ENCODE results near the gene PRRC2B. TPM values are rescaled to one million over a fixed set of nuclear protein-coding genes. Genes with fewer than 3 reads are reported as not detected.

The PRRC2B gene
- total RNA-seq, 1 experiment from 2014 or later: 170 TPM

DNA sequence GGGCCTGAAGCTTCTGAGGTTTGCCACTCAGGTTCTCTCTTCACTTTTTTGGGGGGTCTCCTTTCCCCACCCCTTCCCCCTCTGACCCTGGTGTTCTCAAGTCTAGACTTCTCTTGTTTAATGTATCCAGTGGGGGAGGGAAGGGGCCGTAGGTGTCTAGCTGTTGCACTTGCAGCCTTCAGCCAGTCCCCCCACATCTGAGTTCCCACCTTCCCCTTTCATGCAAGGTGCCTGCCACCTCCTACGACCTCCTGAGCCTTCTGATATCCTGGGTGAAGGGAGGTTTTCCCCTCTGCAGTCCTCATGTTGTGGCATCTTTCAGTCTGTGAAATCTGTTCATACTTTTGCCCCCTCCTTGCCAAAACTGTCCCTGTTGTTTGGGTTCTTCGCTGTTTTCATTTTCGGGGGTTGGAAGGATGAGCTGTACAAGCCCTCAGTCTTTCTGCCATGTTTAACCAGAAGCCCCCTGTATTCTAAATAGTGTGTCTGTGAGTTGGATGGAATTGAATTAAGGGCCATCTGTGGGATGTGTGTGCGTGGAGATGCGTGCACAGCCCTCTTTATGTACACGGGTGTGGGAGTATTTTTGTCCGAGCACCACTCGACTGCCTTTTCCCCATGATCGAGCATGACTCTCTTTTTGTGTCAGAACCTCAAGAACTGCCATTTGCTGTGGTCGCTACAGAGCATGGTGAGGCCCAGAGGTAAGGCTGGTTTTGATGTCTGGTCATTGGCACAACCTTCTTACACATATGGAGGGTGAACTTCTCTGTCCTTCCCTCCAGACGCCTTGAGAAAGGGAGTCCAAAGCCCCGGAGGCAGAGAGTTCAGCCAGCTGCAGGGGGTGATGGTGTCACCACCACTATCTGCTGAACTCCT is 23.6 kb downstream of the PRRC2B start:
- H3K4me2 ChIP-seq (ENCODE audit: low read length): no peak overlapping the region
- no peak overlapping the region for H3K4me3 ChIP-seq (replicated peaks in 1 of 2; ENCODE audit: low read depth in 1 of 2, low read length in 2 of 2)
- H4K20me1 ChIP-seq (ENCODE audit: insufficient read depth): peaks cover 39% of the 10 kb centered on the region
- H3K9ac ChIP-seq (ENCODE audit: low read length): no peak overlapping the region
- H3K4me1 ChIP-seq (ENCODE audit: control insufficient read depth in 1 of 2, insufficient read depth in 2 of 2, low read length in 2 of 2): peaks cover 2 to 26% of the 10 kb centered on the region in 2 experiments; a peak in 3 of 4 replicates
- intact Hi-C loops (cut with micrococcal nuclease): no loop called here
- RAD21 ChIA-PET (ENCODE audit: low non-redundant PET in 1 of 2, low total read pairs in 2 of 2, uncharacterized antibody in 2 of 2, unreplicated experiment in 2 of 2): no interaction called here
- no TSS peak for BruUV-seq (replicated peaks)
- H3K9me3 ChIP-seq (ENCODE audit: control insufficient read depth in 1 of 2, insufficient read depth in 1 of 2, low read depth in 1 of 2, low read length in 2 of 2): no peaks in the 10 kb centered on the region
- CTCF ChIA-PET: no interaction called here
- POLR2A ChIA-PET: no interaction called here
- H2AFZ ChIP-seq (ENCODE audit: low read depth, low read length, poor library complexity, severe bottlenecking): no peak overlapping the region
- ATAC-seq: no peak
- H3K36me3 ChIP-seq (ENCODE audit: control insufficient read depth in 1 of 2, insufficient read depth in 2 of 2, low read length in 2 of 2): peaks cover 0 to 4% of the 10 kb centered on the region in 2 experiments; a peak in 1 of 4 replicates
- H3K79me2 ChIP-seq (ENCODE audit: insufficient read depth, low read length): peaks cover 100% of the 10 kb centered on the region
- no peaks in the 10 kb centered on the region for H3K27me3 ChIP-seq (ENCODE audit: insufficient read depth, low read length)
- H3K9me2 ChIP-seq (ENCODE audit: insufficient read depth): no peaks in the 10 kb centered on the region
- H3K27ac ChIP-seq (ENCODE audit: low read depth, low read length): no peak overlapping the region
- no peak for TF ChIP-seq ZFX (IDR thresholded peaks at IDR 0.05)
- no peak for TF ChIP-seq CEBPB (IDR thresholded peaks at IDR 0.05; ENCODE audit: low read depth)
- no peak for TF ChIP-seq EGR1 (IDR thresholded peaks at IDR 0.05; ENCODE audit: low read depth)
- TF ChIP-seq POLR2AphosphoS5 (IDR thresholded peaks at IDR 0.05; ENCODE audit: low read depth, low read length): no peak; the same call in 1 of the 2 replicates
- TF ChIP-seq RAD21 (IDR thresholded peaks at IDR 0.05; ENCODE audit: low read depth): no peak
- TF ChIP-seq YY1 (IDR thresholded peaks at IDR 0.05; ENCODE audit: extremely low read depth, insufficient replicate concordance, low read depth, low read length): no peak
- DNase-seq (ENCODE audit: low read depth, low spot score): no peak

DNA sequence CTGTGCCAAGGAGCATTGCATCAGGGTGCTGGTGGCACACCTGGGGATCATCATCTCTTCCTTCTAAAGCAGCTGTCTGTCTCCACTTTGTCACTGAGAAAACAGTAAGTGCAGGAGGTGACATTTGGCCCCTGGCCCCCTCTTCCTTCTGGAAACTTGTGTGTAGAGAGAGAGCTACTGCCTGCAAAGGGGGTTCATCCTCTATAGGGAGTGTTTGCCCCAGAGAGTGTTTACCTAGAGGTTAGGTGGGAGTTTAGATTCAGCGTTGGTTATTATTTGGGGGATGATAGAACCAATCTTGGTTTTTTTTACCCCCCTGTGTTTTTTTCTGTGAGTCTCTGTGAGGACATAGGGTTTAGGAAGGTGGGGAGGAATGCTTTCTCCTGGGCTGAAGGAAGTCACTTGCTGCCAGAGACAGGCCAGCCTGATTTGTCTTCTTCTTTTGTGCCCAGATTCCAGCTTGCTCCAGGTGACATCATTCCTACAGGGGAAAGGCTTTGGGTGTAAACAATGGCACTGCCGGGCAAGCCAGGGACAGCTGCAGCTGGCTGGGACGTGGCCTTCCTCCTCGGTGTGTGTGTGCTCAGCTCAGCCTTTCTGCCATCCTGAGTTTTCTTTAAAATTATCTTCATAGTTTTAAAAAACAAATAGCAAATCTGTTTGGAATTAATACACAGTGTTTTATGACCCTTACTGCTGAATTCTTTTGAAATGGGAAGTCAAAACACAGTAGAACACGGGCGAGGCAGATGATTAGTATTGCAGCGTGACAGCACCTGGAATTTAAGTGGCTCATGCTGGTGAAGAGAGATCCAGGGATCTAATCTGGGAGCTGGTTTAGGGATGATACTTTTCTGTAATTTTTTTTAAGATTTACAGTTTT is 24.5 kb downstream of the PRRC2B start:
- Histone ChIP-seq H3K4me1 (ENCODE audit: control insufficient read depth in 1 of 2, insufficient read depth in 2 of 2, low read length in 2 of 2) (peaks cover 6 to 31% of the 10 kb centered on the region in 2 experiments; a peak in 3 of 4 replicates), H3K27me3 (ENCODE audit: insufficient read depth, low read length) (no peaks in the 10 kb centered on the region), H3K9ac (ENCODE audit: low read length) (no peak overlapping the region), H3K36me3 (ENCODE audit: control insufficient read depth in 1 of 2, insufficient read depth in 2 of 2, low read length in 2 of 2) (peaks cover 1 to 11% of the 10 kb centered on the region in 2 experiments; a peak in 1 of 4 replicates), H3K79me2 (ENCODE audit: insufficient read depth, low read length) (peaks cover 100% of the 10 kb centered on the region), H3K27ac (ENCODE audit: low read depth, low read length) (no peak overlapping the region), H3K9me2 (ENCODE audit: insufficient read depth) (no peaks in the 10 kb centered on the region), H3K9me3 (ENCODE audit: control insufficient read depth in 1 of 2, insufficient read depth in 1 of 2, low read depth in 1 of 2, low read length in 2 of 2) (no peaks in the 10 kb centered on the region), H4K20me1 (ENCODE audit: insufficient read depth) (peaks cover 38% of the 10 kb centered on the region), H2AFZ (ENCODE audit: low read depth, low read length, poor library complexity, severe bottlenecking) (no peak overlapping the region), H3K4me2 (ENCODE audit: low read length) (no peak overlapping the region), H3K4me3 (replicated peaks in 1 of 2; ENCODE audit: low read depth in 1 of 2, low read length in 2 of 2) (no peak overlapping the region)
- CTCF ChIA-PET: no interaction called here
- no peak for TF ChIP-seq ZNF274 (IDR thresholded peaks at IDR 0.05; ENCODE audit: low read depth, low read length)
- TF ChIP-seq TCF7L2 (IDR thresholded peaks at IDR 0.05; ENCODE audit: borderline replicate concordance, extremely low read depth, insufficient read depth, insufficient read length): no peak
- TF ChIP-seq YY1 (IDR thresholded peaks at IDR 0.05; ENCODE audit: extremely low read depth, insufficient replicate concordance, low read depth, low read length): no peak
- TF ChIP-seq CBX3 (IDR thresholded peaks at IDR 0.05; ENCODE audit: low read depth): no peak
- no peak for TF ChIP-seq RAD21 (IDR thresholded peaks at IDR 0.05; ENCODE audit: low read depth)
- TF ChIP-seq POLR2AphosphoS5 (IDR thresholded peaks at IDR 0.05; ENCODE audit: low read depth, low read length): no peak
- TF ChIP-seq EZH2 (IDR thresholded peaks at IDR 0.05): no peak
- no peak for TF ChIP-seq EGR1 (IDR thresholded peaks at IDR 0.05; ENCODE audit: low read depth)
- TF ChIP-seq ELF1 (IDR thresholded peaks at IDR 0.05; ENCODE audit: borderline replicate concordance, low read depth): no peak
- no peak for TF ChIP-seq SP1 (IDR thresholded peaks at IDR 0.05; ENCODE audit: low read depth)
- no peak for TF ChIP-seq SIN3A (IDR thresholded peaks at IDR 0.05; ENCODE audit: low read depth)
- TF ChIP-seq SRF (IDR thresholded peaks at IDR 0.05; ENCODE audit: low read depth): no peak
- no peak for TF ChIP-seq JUND (IDR thresholded peaks at IDR 0.05)
- RAD21 ChIA-PET (ENCODE audit: low non-redundant PET in 1 of 2, low total read pairs in 2 of 2, uncharacterized antibody in 2 of 2, unreplicated experiment in 2 of 2): no interaction called here
- POLR2A ChIA-PET: no interaction called here
- no peak for DNase-seq (ENCODE audit: low read depth, low spot score)
- intact Hi-C loops (cut with micrococcal nuclease): no loop called here
- ATAC-seq: no peak
- no TSS peak for BruUV-seq (replicated peaks)

Measured in HCT116 (cell line).